DMS79 treated with DMSO at 0.1 percent for 48 hours (cell line): ENCODE measurements around the gene LBX1.

Experiments used
- DNase-seq: peaks from one replicate; lab custom pipeline; 2025; lab: John Stamatoyannopoulos, UW

Gene LBX1

DNA sequence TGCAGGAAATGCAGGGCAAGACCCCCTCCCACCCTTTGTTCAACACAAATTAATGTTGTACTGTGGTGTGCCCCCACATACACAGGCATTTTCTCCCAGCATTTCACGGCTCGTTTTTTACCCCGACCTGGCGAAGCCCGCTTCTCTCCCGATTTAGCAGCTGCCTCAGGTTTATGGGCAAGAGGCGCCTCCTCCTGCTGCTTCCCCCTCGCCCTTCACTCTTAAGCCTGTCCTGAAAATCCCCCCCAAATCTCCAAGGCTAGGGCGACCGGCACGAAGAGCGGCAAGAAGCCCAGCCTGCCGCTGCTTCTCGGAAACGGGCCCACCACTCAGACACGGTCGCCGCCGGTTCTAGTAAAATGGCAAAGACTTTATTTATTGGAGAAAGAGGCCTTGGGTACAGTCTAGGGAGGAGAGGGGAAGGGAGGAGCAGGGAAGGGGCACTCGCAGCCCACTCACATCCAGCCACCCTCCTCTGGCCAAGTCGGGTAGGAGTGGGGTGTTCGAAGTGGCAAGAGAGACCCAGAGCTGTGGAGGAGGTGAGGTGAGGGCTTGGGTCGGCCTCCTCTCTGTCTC is 3.3 kb downstream of the LBX1 start:
- no peak for DNase-seq

GRCh38 chr10:101224910-101225823 is 4.1 kb downstream of the LBX1 start:
- no peak for DNase-seq

- DNase-seq, result no peak
Measured at GRCh38 chr10:101224060-101224909, 5.0 kb downstream of the LBX1 start.

DNA sequence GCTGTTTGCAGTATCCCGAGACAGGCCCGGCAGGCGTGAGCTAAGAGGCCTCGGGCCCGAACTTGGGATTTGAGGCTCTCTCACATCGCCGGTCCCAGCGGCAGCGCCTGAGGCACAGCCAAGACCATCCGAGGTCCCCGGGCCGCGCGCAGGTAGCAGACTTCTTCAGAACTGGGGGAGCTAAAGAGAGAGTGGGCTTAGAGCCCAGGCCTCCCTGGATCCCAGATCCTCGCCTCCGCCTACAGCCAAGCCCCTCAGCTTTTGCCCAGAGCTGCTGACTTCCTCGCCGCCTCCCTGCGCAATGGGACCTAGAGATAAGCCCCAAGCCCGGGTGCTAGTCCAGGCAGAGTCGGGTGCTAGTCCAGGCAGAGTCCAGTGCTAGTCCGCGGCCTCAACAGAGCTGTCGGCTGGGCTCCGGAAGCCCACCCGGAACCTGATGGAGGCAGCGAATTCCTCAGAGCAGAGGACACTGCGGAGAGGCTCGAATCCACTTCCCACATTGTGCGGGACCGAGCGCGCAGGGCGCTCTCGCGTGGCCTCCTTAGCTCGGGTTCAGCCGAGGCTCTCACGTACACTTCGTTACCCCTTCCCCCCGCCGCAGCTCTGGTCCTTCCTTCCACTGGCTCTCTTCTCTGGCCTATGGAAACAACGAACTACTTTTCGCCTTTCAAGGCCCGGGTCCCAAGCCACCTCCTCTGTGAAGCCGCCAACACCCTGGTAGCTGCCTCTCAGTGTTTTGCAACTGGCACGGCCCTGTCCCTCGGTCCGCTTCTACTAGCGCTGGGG is 5.8 kb downstream of the LBX1 start:
- DNase-seq, result no peak

- no peak for DNase-seq
Measured at GRCh38 chr10:101222683-101223273, 6.5 kb downstream of the LBX1 start.

- no peak for DNase-seq
Measured at GRCh38 chr10:101221963-101222531, 7.2 kb downstream of the LBX1 start.

GRCh38 chr10:101221549-101221948 is 7.7 kb downstream of the LBX1 start:
- DNase-seq, result peak; percentile 6

DNA sequence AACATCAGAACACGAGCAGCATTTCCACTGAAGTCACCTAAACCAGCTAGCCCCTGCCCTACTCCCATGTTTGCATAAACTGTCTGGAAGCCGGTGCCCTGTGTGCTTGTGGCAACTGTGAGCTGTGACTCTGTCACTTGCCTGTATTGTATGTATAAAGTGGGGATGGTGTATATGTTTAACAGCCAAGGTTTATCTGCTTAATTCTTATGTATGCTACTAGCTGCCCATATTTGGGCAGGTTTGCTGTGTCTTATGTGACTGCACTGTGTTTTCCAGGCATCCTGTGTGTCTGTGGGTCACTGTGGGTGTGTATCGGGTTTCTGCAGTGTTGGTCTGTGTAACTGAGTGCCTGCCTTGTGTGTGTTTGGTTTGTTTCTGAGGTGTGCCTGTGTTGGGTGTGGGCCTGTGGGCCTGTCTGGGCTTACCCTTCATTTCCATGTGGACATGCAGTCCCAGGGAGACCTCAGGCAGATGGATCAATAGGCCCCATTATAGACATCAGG is 9.3 kb downstream of the LBX1 start:
- DNase-seq, result no peak

GRCh38 chr10:101219139-101219945 is 9.9 kb downstream of the LBX1 start:
- no peak for DNase-seq

DNA sequence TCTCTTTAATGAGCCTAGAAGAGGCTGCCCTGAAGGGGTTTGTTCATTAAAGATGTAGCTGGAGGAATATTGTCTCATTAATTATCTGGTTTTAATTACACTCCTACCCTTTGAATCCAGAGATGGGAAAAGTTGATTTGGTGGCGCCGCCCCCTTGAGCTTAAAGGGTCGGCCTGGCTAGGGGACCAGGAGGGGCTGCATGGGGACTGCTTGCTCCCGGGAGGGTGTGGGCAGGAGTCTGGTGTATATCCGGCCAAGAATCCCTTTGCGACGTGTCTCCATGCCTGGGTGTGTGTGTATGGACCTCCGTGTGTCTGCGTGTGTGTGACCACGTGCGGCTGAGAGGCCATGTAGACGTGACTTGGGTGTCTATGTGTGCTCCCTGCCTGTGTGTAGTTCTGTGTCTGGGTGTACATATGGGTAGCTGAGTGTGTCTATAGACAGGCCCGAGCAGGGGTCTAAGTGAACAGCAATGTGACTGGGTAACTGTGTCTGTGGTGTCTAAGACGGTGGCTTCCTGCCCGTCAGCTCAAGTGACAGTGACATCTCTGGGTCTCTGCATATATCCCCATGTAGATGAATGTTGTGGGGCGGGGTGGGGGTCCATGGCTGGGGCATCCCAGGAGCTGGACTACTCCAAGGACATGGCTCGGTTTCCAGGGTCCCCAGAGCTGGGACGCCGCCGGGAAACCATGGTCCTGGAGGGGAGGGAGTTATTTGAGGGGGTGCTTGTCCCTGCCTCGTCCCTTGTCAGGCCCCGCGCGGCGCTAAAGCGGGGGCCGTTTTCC is 10.7 kb downstream of the LBX1 start:
- DNase-seq, result no peak

DNA sequence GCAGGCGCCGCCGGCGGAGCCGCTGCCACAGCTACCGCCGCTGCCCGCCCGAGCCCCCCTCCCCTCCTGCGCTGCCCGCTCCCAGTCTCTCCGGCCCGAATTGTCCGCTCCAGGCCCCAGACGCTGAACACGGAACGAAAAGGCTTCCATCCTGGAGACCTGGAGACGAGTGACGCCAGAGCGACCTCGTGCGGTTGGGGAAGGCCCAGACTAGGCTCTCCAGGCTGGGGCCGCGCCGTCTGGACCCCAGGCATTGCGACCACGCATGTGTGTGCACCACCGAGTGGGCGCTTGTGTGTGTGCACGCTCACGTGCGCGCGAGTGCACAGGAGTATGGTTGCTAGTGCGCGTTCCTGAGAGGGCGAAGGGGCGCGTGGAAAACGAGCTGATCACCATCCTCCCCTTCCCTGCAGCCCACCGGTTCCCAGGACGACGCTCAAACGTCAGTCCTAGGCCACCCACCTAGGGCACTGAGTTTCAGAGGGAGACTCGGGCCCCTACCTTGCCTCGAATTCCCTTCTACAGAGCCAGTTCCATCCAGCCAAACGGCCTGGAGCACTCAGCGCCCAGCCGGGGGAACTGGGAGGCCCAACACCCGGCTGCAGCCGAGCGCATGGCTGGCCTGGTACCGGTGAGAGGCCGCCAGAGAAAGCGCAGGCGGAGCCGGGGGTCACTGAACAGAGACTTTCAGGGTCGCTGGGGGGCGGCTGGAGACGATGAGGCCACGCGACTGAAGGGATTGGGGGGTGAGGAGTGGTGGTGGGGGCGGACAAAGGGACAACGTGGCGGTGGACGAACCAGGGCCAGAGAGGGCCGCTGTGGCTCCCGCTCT is 11.6 kb downstream of the LBX1 start:
- DNase-seq, result no peak

- DNase-seq, result no peak
Measured at GRCh38 chr10:101217044-101217425, 12.2 kb downstream of the LBX1 start.

DNA sequence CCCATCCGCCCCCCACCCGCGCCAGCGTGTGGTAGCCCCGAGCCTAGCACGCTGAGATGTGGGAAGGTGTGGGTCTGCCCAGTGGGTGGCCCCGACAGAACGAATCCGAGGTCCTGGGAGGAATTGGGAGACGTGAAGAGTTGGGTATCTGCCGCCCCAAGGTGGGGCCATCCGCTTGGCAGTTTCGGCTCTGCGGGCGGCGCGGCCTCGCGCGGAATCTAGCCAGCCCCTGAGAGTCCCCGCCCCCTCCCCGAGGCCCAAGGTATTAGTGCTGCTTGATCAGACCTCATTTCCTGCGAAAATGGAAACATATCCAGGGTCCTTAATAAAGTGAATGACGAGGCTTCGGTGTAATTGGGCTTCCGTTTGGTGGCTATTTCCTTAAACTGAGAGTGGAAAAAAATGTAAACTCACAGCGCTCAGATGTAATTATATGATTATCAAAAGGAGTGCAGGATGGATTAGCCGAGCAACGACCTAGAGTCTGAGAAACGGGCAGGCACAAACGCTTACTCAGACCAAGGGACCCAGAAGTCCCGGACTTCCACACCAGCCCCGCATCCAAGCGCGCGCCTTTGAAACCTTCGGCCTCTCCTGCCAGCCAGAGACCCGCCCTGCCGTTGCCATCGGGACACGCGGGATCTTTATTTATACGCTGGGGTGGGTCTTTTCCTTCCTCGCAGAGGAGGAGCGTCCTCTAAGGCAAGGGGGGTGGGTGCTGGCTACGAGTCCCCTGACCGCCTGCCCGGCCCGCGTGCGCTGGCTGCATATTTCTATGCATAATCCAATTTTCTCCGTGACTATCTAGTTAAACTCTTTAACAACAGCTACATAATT is 12.8 kb downstream of the LBX1 start:
- DNase-seq, result peak; percentile 19

DNA sequence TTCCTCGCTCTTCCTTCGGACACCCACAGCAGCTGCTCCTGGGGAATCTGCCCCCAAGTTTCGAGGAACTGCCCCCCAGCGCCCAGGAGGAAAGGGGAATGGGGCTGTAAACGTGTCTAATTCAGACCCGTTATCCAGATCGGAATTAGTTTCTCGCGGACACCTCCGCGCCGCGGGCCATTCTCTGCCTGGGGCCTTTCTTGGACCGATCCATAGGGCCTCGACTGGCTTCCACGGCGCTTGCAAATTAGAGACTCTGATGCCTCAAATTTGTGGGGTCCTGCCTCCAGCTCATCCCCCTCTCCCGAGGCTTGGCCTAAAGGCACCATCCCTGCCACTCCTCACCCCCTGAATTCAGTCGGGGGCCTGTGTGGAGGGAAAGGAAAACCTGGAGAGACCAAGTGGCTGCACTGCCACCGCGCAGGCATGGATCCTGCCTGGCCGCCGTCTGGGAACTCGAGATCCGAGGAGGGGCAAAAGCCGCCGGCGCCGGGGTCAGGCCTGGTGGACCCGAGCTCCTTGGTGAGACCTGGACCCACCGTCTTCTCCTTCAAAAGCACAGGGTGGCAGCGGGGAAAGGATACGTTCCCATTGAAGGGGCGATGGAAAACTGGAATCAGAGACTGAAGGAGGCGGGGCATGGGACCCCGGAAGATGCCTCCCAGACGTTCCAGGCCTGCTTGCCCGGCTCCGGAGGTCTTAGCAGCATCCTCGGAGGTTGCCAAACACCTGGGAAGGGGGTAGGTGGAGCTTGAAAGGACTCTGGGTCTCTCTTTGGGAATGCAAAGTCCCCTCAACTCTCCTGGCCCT is 13.7 kb downstream of the LBX1 start:
- DNase-seq, result peak; percentile 40

DNA sequence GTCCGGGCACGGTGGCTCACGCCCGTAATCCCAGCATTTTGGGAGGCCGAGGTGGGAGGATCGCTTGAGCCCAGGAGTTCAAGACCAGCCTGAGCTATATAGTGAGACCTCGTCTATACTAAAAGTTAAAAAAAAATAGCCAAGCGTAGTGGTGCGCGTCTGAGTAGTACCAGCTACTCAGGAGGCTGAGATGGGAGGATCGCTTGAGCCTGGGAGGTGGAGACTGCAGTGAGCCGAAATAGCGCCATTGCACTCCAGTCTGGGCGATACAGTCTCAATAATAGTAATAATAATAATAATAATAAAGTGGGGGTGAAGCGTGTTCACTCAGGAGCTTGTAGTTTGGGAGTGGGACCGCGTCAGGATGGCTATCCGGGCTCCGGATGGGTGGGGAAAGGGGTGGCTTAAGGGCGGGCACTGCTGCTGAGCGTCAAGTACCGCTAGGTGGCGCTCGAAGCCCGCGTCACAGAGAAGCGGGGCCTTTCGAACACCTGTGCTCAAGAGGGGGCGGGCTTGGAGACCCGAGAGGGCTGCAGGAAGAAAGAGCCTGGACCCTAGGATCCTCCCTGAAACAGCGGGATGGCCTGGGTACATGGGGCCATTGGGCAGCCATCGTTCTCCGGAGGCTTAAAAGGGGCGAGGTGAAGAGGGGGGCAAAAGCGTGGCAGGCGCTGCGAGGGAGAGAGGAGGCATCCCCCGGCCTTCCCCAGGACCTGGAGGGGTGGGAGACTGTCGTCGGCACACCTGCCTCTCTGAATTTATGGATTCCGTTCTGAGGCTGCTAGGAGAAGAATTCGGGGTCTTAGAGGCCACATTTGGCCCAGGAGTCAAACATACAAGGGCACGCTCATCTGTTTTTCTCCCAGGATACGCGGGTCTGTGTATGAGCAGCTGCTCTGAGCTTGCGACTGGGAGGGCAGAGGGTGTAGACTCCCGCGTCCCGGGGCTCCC is 14.5 kb downstream of the LBX1 start:
- peak; percentile 68 for DNase-seq
